HG02763 (cell line): ENCODE results near the gene KRTAP10-8.
"Not testable (repeated sequence)": the region's sequence is repeated elsewhere in the genome, so short reads cannot be mapped to it uniquely, and the experiment has no call there.

Source experiments
- ATAC-seq: cut with Tn5 transposase; IDR thresholded peaks from one replicate; pipeline ENCODE4 v1.9.1; 2021; ENCODE audit warnings: mild to moderate bottlenecking, moderate library complexity; ENCODE audit not compliant: unreplicated experiment

Gene KRTAP10-8, protein sequence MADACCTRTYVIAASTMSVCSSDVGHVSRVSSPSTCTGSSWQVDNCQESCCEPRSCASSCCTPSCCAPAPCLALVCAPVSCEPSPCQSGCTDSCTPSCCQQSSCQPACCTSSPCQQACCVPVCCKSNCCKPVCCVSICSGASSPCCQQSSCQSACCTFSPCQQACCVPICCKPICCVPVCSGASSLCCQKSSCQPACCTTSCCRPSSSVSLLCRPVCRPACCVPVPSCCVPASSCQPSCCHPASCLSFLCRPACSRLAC

GRCh38 chr21:44612029-44612486 is at the start of gene KRTAP10-8:
Gene KRTAP10-8, plus strand, starts transcription at chr21:44612079. Its CDS starts 22 bp downstream, at chr21:44612101.
- ATAC-seq: no peak

GRCh38 chr21:44564099-44564498 is 47.8 kb upstream of the KRTAP10-8 start:
- no peak for ATAC-seq

DNA sequence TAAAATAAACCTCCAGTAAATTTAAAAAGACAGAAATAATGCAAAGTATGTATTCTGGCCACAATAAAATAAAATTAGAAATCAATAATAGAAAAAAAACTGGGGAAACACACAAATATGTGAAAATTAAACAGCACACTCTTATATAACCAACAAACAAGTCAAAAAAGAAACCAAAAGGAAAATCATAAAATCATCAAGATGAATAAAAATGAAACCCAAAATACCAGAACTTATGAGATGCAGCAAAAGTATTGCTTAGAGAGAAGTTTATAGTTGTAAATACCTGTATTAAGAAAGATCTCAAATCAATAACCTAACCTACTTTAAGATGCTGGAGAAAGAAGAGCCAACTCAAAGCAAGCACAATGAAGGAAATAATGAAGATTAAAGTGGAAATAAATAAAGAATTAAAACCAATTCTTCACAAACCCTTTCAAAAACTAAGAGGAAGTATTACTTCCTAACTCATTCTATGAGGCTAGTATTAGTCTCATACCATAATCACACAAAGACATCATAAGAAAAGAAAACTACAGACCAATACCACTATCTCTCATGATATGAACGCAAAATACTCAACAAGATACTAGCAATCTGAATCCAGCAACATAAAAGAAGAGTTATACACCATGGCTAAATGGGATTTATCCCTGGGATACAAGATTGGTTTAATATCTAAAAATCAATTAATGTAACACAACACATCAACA is 46.8 kb upstream of the KRTAP10-8 start:
- ATAC-seq: no peak

DNA sequence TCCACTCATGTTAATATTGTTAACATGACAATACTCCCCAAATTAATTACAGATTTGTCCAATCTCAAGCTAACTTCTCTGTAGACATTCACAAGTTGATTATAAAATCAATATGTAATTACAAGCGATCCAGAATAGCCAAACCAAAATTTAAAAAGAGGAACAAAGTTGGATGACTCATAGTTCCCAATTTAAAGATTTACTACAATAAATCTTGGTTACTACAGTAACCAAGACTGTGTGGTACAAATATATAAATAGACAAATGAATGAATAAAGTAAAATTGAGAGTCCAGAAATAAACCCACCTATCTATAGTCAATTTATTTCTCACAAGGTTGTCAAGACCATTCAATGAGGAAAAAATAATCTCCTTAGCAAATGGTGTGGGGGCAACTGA is 45.5 kb upstream of the KRTAP10-8 start:
- ATAC-seq: no peak

GRCh38 chr21:44567481-44568171 is 44.3 kb upstream of the KRTAP10-8 start:
- no peak for ATAC-seq

- ATAC-seq: no peak
These were observed 43.6 kb upstream of the KRTAP10-8 start for GRCh38 chr21:44568261-44568660.

DNA sequence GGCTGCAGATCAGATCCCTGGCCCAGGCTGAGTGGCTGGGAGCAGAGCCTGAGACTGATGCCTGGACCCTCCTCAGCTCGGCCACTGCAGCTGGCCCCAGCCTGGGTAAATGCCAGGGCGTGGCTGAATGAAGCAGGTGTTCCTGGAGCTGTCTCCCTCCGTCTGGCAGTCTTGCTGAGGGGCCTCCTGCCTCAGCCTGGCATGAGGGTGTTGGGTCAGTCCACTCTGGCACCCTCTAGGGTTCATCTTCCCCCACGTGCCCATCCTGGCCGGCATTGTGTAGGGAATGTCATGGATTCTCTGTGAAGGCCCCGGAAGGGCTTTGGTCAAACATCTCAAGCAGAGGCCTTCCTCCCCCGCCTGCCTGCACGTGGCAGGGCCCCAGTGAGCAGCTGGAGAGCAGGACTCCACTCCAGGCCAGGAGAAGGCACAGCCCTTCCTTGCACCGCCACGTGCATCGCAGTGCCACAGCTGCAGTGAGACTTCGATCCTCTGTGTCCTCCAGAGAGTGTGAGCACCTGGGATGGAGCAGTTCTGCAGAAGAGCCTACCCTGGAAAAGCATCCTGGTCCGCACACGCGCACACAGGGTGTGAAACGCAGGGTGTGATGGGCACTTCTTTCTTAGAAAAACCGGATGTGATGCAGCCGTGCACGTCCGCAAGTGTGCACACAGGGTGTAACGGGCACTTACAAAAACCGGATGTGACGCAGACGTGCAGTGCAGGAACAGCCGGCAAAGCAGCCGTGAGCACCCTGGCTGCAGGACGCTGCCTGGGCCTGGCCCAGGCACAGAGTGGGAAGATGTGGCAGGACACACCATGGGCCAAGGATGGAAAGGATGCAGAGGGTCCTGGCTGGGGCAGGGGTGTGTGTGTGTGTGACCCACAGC is 43.0 kb upstream of the KRTAP10-8 start:
- no peak for ATAC-seq

- ATAC-seq: no peak
These were observed 41.9 kb upstream of the KRTAP10-8 start for GRCh38 chr21:44569861-44570517.

DNA sequence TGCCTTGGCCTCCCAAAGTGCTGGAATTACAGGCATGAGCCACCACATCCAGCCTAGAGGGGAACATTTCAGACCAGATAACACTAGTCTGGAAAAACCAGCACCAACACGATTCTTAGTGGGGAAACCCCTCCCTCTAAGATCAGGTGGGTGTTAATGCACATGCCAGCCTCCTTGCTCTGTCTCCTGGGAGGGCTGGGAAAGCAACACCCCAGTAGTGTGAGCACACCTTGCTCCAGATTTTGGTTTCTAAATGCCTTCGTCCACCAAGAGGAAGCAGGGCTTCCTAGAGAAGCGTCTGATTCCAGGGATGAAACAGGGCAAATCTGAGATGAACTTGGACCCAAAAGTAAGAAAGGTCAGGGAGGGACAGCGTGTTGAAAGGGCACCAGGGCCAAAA is 40.6 kb upstream of the KRTAP10-8 start:
- ATAC-seq: no peak

GRCh38 chr21:44571844-44572782 is 39.8 kb upstream of the KRTAP10-8 start:
- no peak for ATAC-seq

DNA sequence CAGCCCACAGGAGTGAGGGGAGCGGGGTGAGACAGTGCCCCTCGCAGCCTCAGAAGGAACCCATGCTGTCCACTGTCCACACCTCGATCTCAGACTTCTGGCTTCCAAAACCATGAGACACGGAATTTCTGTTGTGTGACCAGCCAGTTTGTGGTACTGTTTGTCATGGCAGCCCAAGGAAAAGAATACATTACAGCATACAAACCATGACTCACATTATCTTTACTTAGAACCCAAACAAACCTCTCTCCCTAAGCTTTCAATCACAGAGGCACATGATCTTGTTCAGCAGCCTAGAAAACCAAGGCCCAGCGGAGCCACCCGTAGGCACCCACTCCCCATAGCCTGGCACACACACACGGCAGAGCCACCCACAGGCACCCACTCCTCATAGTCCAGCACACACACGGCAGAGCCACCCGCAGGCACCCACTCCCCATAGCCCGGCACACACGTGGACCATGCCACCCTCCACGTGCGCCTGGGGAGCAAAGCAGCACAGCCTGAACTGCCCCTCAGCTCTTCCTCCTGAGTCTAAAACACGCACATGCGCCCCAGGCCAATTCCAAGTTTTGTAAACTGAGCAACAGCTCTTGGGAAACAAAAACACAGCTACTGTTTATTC is 38.8 kb upstream of the KRTAP10-8 start:
- ATAC-seq: no peak

GRCh38 chr21:44573630-44574456 is 38.0 kb upstream of the KRTAP10-8 start, which contains the start of gene KRTAP10-4:
Gene KRTAP10-4, plus strand, starts transcription at chr21:44573729. Its CDS starts 30 bp downstream, at chr21:44573759.
- not testable (repeated sequence) for ATAC-seq

DNA sequence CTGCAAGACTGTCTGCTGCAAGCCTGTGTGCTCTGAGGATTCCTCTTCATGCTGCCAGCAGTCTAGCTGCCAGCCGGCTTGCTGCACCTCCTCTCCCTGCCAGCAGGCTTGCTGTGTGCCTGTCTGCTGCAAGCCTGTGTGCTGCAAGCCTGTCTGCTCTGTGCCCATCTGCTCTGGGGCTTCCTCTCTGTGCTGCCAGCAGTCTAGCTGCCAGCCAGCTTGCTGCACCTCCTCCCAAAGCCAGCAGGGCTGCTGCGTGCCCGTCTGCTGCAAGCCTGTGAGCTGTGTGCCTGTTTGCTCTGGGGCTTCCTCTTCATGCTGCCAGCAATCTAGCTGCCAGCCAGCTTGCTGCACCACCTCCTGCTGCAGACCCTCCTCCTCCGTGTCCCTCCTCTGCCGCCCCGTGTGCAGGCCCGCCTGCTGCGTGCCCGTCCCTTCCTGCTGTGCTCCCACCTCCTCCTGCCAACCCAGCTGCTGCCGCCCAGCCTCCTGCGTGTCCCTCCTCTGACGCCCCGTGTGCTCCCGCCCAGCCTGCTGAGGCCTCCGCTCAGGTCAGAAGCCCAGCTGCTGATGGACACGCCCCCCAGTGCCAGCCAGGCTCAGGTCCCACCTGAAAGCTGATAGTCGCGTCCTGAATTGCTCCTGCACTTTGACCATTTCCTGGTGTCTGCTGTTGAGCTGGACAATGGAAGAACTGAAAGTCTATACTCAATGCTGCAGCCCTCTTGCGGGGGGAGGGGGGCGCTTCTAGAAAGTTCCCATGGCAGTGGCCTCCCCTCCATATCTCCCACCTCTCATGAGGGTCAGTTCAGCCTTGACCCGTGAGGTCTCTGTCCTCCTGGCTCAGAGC is 37.2 kb upstream of the KRTAP10-8 start:
- ATAC-seq: no peak

DNA sequence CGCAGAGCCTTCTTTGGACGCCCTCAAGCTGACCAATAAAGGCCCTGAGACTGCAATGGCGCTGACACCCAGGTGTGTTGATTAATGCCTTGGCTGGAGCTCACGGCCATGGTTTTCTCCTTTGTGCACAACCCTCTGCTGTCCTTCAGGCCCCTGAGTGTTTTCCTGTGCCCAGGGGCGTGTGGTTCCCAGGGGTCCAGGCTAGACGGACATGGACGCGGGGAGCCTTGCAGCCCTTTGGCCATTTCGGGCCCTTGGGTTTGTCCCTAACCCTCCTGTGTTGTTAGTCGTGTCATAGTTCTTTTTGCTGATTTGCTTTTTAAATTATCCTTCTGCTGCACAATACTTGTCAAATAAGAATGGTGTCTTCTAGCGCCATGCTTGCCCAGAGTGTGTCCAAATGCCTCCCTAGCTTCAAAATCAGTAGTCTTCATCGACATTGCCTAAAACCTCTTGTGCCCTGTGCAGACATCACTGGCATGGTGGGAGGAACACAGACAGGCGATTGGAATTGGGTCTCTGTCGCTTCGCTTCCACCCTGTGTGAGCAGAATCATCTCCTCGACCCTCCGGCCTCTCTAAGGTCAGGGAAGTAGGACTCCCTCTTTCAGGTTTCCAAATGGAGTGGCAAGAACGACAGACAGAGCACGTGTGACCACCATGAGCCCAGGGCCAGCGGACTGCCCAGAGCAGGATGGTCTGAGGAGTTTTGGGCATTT is 36.4 kb upstream of the KRTAP10-8 start:
- ATAC-seq: no peak

GRCh38 chr21:44576025-44576420 is 35.9 kb upstream of the KRTAP10-8 start:
- no peak for ATAC-seq

GRCh38 chr21:44578371-44579055 is 33.4 kb upstream of the KRTAP10-8 start:
- no peak for ATAC-seq
